Glutamatergic neuron (in vitro differentiated cells): ENCODE results near the gene TET1. TPM values are rescaled to one million over a fixed set of nuclear protein-coding genes. Genes with fewer than 3 reads are reported as not detected.
A peak's percentile ranks its signal among the peaks of the same experiment; 100 is the strongest.

ENCODE experiments used
- DNase-seq: peaks from one replicate; pipeline ENCODE4 v3.0.0; 2022
- H3K27ac Mint-ChIP-seq: one replicate; pipeline ENCODE4 v1.8.0; 2020; ENCODE audit warnings: mild to moderate bottlenecking, mixed read lengths, inconsistent platforms; ENCODE audit not compliant: unreplicated experiment
- H3K27me3 Mint-ChIP-seq: one replicate; pipeline ENCODE4 v1.8.0; 2020; ENCODE audit warnings: mild to moderate bottlenecking, moderate library complexity, mixed read lengths, inconsistent platforms; ENCODE audit not compliant: unreplicated experiment
- H3K36me3 Mint-ChIP-seq: one replicate; pipeline ENCODE4 v1.8.0; 2020; ENCODE audit warnings: mild to moderate bottlenecking, mixed read lengths, inconsistent platforms; ENCODE audit not compliant: unreplicated experiment
- H3K4me1 Mint-ChIP-seq: one replicate; pipeline ENCODE4 v1.8.0; 2020; ENCODE audit warnings: mild to moderate bottlenecking, low read depth, mixed read lengths, inconsistent platforms; ENCODE audit not compliant: unreplicated experiment
- H3K4me3 Mint-ChIP-seq: one replicate; pipeline ENCODE4 v1.8.0; 2020; ENCODE audit warnings: mild to moderate bottlenecking, mixed read lengths, inconsistent platforms; ENCODE audit not compliant: unreplicated experiment
- H3K9me3 Mint-ChIP-seq: one replicate; pipeline ENCODE4 v1.8.0; 2020; ENCODE audit warnings: mild to moderate bottlenecking, moderate library complexity, mixed read lengths, inconsistent platforms; ENCODE audit not compliant: unreplicated experiment
- CTCF ChIP-seq: fragments of 200-600 bp; sonication (generic); IDR thresholded peaks from one replicate; pipeline ENCODE4 v1.5.0; 2021; ENCODE audit not compliant: partially characterized antibody, unreplicated experiment
- total RNA-seq: library from RNA; stranded (reverse); fragmentation: NEBNext Ultra II Directional; extraction: Animal tissue kit (Norgen Biotek cat#: 25700); gene quantifications from one replicate; pipeline ENCODE4 v1.2.1, GENCODE V29; 2021; ENCODE audit not compliant: unreplicated experiment

The TET1 gene
- total RNA-seq, 1 donor from 2014 or later = 31.6 TPM

GRCh38 chr10:68560943-68561864, 1.1 kb downstream of the TET1 start:
- no peak for TF ChIP-seq CTCF
- Mint-ChIP-seq H3K4me3 (peak overlapping the region; percentile 97), H3K27me3 (peaks cover 3% of the 10 kb centered on the region), H3K9me3 (peaks cover 8% of the 10 kb centered on the region), H3K27ac (peak overlapping the region; percentile 74), H3K36me3 (no peaks in the 10 kb centered on the region), H3K4me1 (peaks cover 3% of the 10 kb centered on the region)
- DNase-seq = peak; percentile 69

DNA sequence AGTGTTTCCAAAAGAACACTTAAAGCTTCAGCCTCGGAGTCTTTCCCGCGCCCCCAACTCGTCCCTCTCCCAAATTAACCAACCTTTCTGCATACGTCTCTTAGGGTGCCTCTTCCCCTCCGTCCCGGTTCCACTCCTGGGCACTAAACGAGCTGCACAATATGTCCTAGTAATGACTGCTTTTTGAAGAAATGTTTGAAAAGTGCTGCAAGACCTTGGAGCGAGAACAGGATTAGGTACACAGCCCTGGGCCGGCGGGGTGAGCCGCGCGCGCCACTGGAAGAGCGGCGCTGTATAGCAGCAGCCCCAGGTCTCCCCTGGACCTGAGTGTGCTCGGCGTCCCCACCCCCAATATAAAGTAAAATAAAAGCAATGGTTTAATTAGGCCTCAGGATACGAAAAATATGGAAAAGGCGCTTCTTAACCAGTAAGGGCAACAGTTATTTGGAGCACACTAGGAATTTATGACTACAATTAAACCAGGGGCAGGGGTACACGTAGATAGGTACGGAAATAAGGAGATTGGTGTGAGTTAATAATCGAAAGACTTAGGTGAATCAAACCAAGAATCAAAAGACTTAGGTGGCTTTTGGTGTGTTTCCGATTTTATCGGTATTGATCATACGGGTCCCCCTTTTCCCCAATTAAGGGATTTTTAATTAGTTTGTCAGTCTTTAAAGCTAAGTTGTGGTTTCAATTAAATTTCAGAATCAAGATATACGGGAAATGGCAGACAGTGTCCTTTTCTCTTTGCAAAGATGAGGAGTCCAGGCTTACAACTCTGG, 1.9 kb downstream of the TET1 start:
- peaks cover 3% of the 10 kb centered on the region for H3K4me1 Mint-ChIP-seq
- no peak for TF ChIP-seq CTCF
- H3K9me3 Mint-ChIP-seq = peaks cover 8% of the 10 kb centered on the region
- peaks cover 3% of the 10 kb centered on the region for H3K27me3 Mint-ChIP-seq
- DNase-seq = peak; percentile 49
- peak overlapping the region; percentile 73 for H3K27ac Mint-ChIP-seq
- H3K36me3 Mint-ChIP-seq = no peaks in the 10 kb centered on the region
- H3K4me3 Mint-ChIP-seq = peak overlapping the region; percentile 97

DNA sequence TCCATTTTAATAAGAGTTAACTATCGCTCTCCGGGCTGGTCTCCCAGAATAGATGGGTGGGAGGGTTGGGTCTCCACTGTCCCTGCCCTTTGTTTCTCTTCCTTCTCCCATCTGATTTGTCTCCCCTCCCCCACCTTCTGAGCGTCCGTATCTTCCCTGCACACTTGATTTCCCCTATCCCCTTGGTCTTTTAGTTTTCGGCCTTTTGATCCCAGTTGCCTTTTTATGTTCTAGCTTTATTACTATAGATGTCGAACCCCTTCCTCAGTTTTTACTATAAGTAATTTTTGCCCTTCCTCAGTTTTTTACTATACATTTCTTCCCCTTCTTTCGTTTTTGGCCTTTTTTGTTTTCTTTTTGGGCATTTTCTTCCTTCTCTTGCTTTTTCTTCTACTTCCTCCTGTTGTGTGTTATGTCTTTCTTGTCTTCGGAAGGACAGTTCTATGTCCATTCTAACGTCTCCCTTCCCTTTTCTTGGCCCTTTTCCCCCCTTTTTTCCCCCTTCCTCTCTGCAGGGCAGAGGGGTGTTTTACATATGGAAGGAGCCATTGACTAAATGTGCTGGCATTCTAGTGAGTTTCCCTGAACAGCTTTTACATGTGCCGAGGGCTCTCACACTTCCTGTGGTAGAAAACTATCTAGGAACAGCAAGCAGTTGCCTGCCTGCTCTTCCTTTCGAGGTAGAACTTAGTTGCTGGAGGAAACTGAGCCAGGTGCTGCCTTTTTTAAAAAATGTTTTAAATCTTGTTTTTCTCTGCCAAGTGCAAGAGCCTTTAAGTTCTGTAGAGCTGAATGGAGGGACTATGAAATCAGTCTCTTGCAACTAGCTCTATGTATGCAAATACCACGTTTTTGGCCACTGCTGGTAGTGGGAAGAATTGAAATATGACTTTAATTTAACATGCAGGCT, 2.8 kb downstream of the TET1 start:
- Mint-ChIP-seq H3K4me3 (peak overlapping the region; percentile 97), H3K4me1 (peaks cover 3% of the 10 kb centered on the region), H3K9me3 (peaks cover 8% of the 10 kb centered on the region), H3K27me3 (peaks cover 3% of the 10 kb centered on the region), H3K27ac (peak overlapping the region; percentile 25), H3K36me3 (no peaks in the 10 kb centered on the region)
- TF ChIP-seq CTCF = no peak
- DNase-seq = peak; percentile 21

DNA sequence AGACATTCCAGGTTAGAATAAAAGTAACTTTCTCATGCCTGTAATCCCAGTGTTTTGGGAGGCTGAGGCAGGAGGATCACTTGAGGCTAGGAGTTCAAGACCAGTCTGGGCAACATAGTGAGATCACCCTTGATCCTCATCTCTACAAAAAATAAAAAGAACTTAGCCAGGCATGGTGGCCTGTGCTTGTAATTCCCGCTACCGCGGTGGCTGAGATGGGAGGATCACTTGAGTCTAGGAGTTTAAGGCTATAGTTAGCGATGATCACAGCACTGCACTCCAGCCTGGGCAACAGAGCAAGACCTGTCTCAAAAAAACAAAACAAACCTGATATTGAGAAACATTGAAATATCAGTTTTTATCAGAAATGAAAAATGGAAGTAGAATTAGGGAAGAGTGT, 4.6 kb downstream of the TET1 start:
- H3K4me3 Mint-ChIP-seq = no peak overlapping the region
- no peak for TF ChIP-seq CTCF
- DNase-seq = no peak
- peaks cover 6% of the 10 kb centered on the region for H3K9me3 Mint-ChIP-seq
- H3K36me3 Mint-ChIP-seq = no peaks in the 10 kb centered on the region
- H3K27me3 Mint-ChIP-seq = peaks cover 3% of the 10 kb centered on the region
- H3K27ac Mint-ChIP-seq = no peak overlapping the region
- H3K4me1 Mint-ChIP-seq = peaks cover 3% of the 10 kb centered on the region
